ENCODE data around the gene DPP3.

DNA sequence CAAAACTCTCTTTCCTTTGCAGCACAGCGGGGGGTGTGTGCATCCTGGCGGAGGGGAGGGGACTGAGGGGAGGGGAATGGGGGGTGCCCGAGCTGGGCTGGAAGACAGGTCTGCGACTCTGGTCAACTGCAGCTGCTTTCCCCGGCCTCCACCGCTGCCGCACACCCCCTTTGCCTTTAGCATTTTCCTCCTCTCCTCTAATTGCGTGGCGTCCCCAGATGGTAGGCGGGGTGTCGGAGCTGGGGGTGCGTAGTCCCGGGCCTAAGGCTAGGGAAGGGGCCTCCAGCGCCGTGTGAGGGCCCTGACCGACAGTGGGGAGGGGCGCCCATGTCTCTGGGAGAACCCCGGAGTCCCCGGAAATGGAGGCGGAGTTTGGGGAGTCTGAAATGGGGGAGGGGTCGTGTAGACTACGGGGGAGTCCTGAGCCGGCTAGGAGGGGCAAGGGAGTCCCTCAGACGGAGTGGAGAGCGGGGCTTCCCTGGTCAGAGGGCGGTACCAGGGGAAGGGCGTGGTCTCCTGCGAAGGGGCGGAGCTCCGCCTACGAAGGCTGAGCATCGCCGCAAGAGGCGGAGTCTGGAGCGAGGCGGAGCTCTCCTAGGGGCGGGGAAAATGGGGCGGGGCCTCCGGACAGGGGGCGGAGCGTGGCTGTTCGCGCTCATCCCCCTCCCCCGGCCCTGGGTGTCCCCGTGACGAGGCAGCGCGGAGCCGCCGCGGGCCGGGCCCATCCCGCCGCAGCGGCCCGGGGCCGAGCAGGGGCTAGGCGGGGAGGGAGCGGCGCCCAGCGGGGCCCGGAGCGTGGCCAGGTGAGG is 13.8 kb upstream of the DPP3 start, which contains the start of gene PELI3:
- TF ChIP-seq ZNF23 (tag by site-specific recombination; IDR thresholded peaks at IDR 0.05; ENCODE audit: borderline replicate concordance) (no peak), ZNF335 (tag by site-specific recombination; conservative IDR thresholded peaks at IDR 0.05) (peak; percentile 93)
